Stimulated activated CD8-positive, alpha-beta memory T cell treated with anti-CD3 and anti-CD28 coated beads, Interleukin-15, amount 100 ng/mL, for 1 hour (primary cell): Measurements from ENCODE around the gene PCDHGA1.
A peak's percentile ranks its signal among the peaks of the same experiment; 100 is the strongest.
"Not testable (repeated sequence)": the region's sequence is repeated elsewhere in the genome, so short reads cannot be mapped to it uniquely, and the experiment has no call there.

Experiments used
- DNase-seq: peaks from one replicate; pipeline ENCODE4 v3.0.0-alpha.2; 2020; ENCODE audit warnings: low read depth

The PCDHGA1 gene

GRCh38 chr5:141330299-141331080 is at the start of gene PCDHGA1:
Gene PCDHGA1 (plus strand): TSS chr5:141330514.
- DNase-seq, result no peak

- DNase-seq, result no peak
These were observed 31.9 kb upstream of the PCDHGA1 start for GRCh38 chr5:141298376-141298775.

- no peak for DNase-seq
These were observed 26.6 kb upstream of the PCDHGA1 start, which contains the start of gene SLC25A2 for GRCh38 chr5:141303756-141304155. Gene SLC25A2 (minus strand): TSS chr5:141304049. CDS start chr5:141303865, 184 bp downstream.

- no peak for DNase-seq
These were observed 23.7 kb upstream of the PCDHGA1 start for GRCh38 chr5:141306630-141307029.

GRCh38 chr5:141313711-141314110 is 16.6 kb upstream of the PCDHGA1 start:
- no peak for DNase-seq

- not testable (repeated sequence) for DNase-seq
These were observed 13.4 kb upstream of the PCDHGA1 start for GRCh38 chr5:141316963-141317362.

GRCh38 chr5:141319202-141319601 is 11.1 kb upstream of the PCDHGA1 start:
- DNase-seq, result no peak

GRCh38 chr5:141319699-141320098 is 10.6 kb upstream of the PCDHGA1 start:
- DNase-seq, result no peak

GRCh38 chr5:141320225-141321169 is 9.8 kb upstream of the PCDHGA1 start, which contains the start of gene TAF7:
Gene TAF7 (minus strand): TSS chr5:141320784. CDS start chr5:141320044, 740 bp downstream.
- peak; percentile 81 for DNase-seq

- DNase-seq, result no peak
These were observed 8.1 kb upstream of the PCDHGA1 start for GRCh38 chr5:141322261-141322660.

GRCh38 chr5:141326088-141326854 is 4.0 kb upstream of the PCDHGA1 start:
- peak; percentile 45 for DNase-seq

GRCh38 chr5:141328231-141328630 is 2.1 kb upstream of the PCDHGA1 start:
- DNase-seq, result no peak

- DNase-seq, result not testable (repeated sequence)
These were observed 2.3 kb downstream of the PCDHGA1 start for GRCh38 chr5:141332571-141332970.

- no peak for DNase-seq
These were observed 8.4 kb downstream of the PCDHGA1 start, which contains the start of gene PCDHGA2 for GRCh38 chr5:141338538-141339306. Gene PCDHGA2 (plus strand): TSS chr5:141338760.

- not testable (repeated sequence) for DNase-seq
These were observed 10.6 kb downstream of the PCDHGA1 start for GRCh38 chr5:141340781-141341354.

GRCh38 chr5:141342773-141343172 is 12.5 kb downstream of the PCDHGA1 start:
- DNase-seq, result no peak

- DNase-seq, result no peak
These were observed 13.1 kb downstream of the PCDHGA1 start, which contains the start of gene PCDHGA3 for GRCh38 chr5:141343242-141343952. Gene PCDHGA3 (plus strand): TSS chr5:141343829. CDS start chr5:141344034, 205 bp downstream.

- no peak for DNase-seq
These were observed 13.7 kb downstream of the PCDHGA1 start for GRCh38 chr5:141343953-141344463.

GRCh38 chr5:141345327-141345726 is 15.0 kb downstream of the PCDHGA1 start:
- no peak for DNase-seq

GRCh38 chr5:141346017-141346416 is 15.7 kb downstream of the PCDHGA1 start:
- DNase-seq, result not testable (repeated sequence)
